Left ventricle myocardium inferior (tissue), 1 donor: ENCODE results near the gene COL4A2. TPM values are rescaled to one million over a fixed set of nuclear protein-coding genes. Genes with fewer than 3 reads are reported as not detected.

Source experiments
- DNase-seq: peaks from one replicate; pipeline ENCODE4 v3.0.0-alpha.2; 2020
- H3K27ac ChIP-seq: fragments of 200-600 bp; replicated peaks from 2 replicates; pipeline ENCODE4 v1.8.0; 2021
- H3K27me3 ChIP-seq: fragments of 200-600 bp; 2 replicates; pipeline ENCODE4 v1.8.0; 2021; ENCODE audit warnings: low read depth
- H3K36me3 ChIP-seq: fragments of 200-600 bp; 2 replicates; pipeline ENCODE4 v1.8.0; 2021
- H3K4me1 ChIP-seq: fragments of 200-600 bp; 2 replicates; pipeline ENCODE4 v1.8.0; 2021
- H3K4me3 ChIP-seq: fragments of 200-600 bp; 2 replicates; pipeline ENCODE4 v1.8.0; 2021; ENCODE audit warnings: mild to moderate bottlenecking, moderate library complexity
- H3K9me3 ChIP-seq: fragments of 200-600 bp; replicated peaks from 2 replicates; pipeline ENCODE4 v1.8.0; 2021
- intact Hi-C: fragments of 100-400 bp; cut with micrococcal nuclease; formaldehyde crosslinking; loops from one replicate; pipeline ENCODE4 v1.11.0; 2022
- total RNA-seq: library from RNA; stranded (reverse); fragmentation: NEBNext Ultra II Directional; extraction: Animal tissue kit (Norgen Biotek cat#: 25700); gene quantifications from one replicate; pipeline ENCODE4 v1.2.1, GENCODE V29; 2021
- TF ChIP-seq, protein P1 (sequence below): fragments of 200-600 bp; IDR thresholded peaks from 2 replicates; pipeline ENCODE4 v1.8.0; 2021; ENCODE audit warnings: antibody characterized with exemption, mild to moderate bottlenecking, borderline replicate concordance
- donor health status: DM: no; HTN: yes; CAD: no; lungs with severe emphysema.

COL4A2 gene
- total RNA-seq, 1 donor from 2014 or later, result 117 TPM

DNA sequence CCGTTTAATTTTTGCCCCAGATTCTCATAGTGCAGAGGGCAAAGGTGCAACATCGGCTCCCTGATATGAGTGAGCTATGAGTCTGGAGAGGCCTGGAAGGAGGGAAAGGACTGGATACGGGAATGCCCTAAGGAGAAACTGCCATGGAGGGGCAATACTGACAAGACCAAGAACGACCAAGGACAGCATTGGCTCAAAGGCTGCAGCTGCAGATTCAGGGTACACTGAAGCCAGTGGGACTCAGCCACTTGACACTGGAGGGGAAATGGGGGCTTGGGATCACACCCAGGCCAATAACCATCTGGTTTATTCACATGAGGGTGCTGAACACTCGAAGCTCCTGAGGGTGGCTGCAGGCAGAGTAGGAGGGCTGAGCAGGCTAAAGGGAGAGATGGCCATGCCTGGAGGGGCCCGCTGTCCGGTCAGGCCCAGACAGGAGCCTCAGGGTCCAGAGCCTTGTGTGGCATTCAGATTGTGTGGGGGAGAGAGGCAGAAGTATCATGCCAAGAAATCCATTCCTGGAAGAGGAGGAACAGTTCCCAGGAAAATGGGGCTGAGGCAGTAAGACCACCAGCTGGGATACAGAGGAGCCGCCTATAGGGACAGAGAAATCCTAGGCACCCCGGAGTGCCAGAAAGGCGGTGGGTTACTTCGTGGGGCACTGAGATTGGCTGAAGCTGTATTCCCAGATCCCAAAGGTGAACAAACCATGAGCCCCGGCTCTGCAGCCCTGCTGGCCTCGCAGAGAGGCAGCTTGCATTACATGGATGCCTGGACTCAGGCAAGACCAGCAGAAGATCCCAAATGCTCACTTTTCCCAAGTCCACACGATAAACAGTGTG is 20.9 kb upstream of the COL4A2 start:
- H3K27ac ChIP-seq, result peak overlapping the region; percentile 82
- H3K9me3 ChIP-seq, result no peaks in the 10 kb centered on the region
- H3K27me3 ChIP-seq, result no peaks in the 10 kb centered on the region
- intact Hi-C loops, result no loop called here
- peaks cover 25% of the 10 kb centered on the region for H3K36me3 ChIP-seq
- no peak overlapping the region for H3K4me3 ChIP-seq
- H3K4me1 ChIP-seq, result peaks cover 88% of the 10 kb centered on the region
- TF ChIP-seq, protein P1, sequence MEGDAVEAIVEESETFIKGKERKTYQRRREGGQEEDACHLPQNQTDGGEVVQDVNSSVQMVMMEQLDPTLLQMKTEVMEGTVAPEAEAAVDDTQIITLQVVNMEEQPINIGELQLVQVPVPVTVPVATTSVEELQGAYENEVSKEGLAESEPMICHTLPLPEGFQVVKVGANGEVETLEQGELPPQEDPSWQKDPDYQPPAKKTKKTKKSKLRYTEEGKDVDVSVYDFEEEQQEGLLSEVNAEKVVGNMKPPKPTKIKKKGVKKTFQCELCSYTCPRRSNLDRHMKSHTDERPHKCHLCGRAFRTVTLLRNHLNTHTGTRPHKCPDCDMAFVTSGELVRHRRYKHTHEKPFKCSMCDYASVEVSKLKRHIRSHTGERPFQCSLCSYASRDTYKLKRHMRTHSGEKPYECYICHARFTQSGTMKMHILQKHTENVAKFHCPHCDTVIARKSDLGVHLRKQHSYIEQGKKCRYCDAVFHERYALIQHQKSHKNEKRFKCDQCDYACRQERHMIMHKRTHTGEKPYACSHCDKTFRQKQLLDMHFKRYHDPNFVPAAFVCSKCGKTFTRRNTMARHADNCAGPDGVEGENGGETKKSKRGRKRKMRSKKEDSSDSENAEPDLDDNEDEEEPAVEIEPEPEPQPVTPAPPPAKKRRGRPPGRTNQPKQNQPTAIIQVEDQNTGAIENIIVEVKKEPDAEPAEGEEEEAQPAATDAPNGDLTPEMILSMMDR, result no peak
- no peak for DNase-seq

DNA sequence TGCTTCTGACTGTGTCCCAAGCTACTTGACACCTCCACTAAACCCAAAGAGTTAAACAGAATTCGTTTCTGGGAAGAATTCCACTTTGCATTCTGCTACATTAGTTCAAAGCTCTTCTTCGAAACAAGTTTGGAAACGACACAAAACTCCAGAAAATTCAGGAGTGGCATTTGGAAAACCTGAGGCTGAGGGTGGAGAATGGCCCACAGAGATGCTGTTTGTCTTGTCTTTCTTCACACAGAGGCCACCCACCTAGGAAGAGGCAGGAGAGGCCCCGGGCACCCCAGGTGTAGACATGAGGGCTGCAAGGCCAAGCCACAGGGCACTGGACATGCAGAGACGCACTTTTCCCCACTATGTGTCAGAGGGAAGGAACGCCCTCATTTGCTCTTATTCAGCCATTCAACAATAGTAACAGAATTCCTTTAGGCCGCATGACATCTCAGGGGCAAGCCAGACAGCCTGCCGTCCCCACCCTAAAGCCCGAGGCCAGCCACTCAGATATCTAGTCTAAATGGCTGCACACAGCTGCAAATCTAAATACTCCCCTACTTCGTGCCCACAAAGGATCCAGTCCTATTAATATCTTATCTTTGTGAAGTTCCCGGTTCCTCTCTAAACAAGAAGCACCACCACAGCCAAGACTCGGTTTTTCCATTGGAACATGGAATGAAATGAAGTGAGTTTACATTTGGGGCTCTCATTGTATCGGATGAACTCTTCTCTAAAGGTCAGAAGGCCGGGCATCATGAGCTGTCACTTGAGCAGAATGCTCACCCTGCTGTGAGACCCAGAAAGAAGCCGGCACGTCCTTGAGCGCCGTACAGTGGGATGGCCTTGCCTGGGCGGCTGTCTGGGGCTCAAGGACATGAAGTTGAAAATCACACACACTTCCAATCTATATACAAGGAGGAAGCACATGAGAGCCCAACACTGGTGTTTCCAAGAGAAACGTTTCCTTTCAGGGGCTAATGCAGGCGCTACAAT is 20.0 kb upstream of the COL4A2 start:
- Histone ChIP-seq H3K4me1 (peaks cover 88% of the 10 kb centered on the region), H3K4me3 (no peak overlapping the region), H3K27ac (peak overlapping the region; percentile 82), H3K9me3 (no peaks in the 10 kb centered on the region), H3K27me3 (no peaks in the 10 kb centered on the region), H3K36me3 (peaks cover 25% of the 10 kb centered on the region)
- intact Hi-C loops, result no loop called here
- no peak for DNase-seq
- TF ChIP-seq, protein P1, result no peak

DNA sequence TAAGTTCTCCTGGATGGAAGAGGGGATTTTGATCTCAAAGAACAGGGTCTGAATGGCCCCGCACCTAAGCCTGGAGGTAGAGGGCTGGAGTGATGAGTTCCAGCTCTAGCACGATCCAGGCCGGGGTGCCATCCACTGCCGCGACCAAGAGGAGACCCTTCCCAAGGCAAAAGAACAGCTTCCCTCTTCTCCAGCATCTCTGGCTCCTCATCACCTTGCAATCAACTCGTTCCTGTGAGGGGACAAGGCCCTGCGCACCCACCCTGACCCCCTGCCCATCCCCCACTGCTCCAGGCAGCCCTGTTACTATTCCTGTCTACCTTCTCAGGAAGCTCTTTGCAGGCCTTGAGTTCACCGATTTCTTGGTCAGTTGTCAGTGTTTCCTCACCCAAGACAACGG is 17.9 kb upstream of the COL4A2 start:
- Histone ChIP-seq H3K9me3 (no peaks in the 10 kb centered on the region), H3K27me3 (no peaks in the 10 kb centered on the region), H3K4me3 (no peak overlapping the region), H3K36me3 (peaks cover 25% of the 10 kb centered on the region), H3K27ac (no peak overlapping the region), H3K4me1 (peaks cover 88% of the 10 kb centered on the region)
- no peak for DNase-seq
- intact Hi-C loops, result no loop called here
- TF ChIP-seq, protein P1, result no peak

DNA sequence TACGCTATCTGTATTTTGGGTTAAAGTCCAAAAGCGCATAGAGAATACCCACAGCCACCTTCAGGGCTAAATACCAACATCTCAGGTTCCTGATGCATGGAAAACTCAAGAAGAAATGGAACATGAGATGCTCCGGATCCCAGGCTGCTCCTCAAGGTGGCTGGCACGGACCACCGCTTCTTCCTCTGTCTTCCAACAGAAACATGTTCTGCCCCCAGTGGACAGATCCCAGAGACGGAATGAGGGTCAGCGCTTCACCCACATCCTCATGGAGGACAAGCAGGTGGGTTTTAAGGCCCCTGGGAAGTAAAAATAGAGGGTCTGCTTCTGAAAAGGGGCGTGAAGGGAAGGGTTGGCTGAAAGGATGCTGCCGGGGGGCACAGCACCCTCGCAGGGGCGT is 17.4 kb upstream of the COL4A2 start:
- Histone ChIP-seq H3K4me1 (peaks cover 88% of the 10 kb centered on the region), H3K36me3 (peaks cover 25% of the 10 kb centered on the region), H3K9me3 (no peaks in the 10 kb centered on the region), H3K27me3 (no peaks in the 10 kb centered on the region), H3K27ac (no peak overlapping the region), H3K4me3 (no peak overlapping the region)
- no peak for DNase-seq
- intact Hi-C loops, result no loop called here
- TF ChIP-seq, protein P1, result no peak

DNA sequence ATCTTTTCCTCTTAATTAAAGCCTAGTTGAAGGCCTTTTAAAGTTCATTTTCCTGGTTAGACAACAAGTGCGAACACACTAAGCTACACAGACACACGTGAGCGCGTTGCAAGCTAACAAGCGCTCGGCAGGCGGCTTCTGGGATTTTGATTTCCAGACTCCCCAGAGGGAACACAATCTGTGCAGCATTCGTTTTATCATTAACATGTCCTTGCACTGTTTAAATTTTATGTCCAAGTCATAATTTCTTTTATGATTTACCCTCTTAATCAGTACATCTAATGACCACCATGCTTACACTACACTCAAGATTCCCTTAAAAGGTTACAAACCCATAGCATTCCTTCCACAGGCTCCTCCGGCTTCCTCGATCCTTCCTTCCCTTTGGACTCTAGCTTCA is 16.9 kb upstream of the COL4A2 start:
- H3K36me3 ChIP-seq, result peaks cover 25% of the 10 kb centered on the region
- intact Hi-C loops, result no loop called here
- H3K27ac ChIP-seq, result peak overlapping the region; percentile 4
- H3K27me3 ChIP-seq, result no peaks in the 10 kb centered on the region
- no peak for DNase-seq
- H3K9me3 ChIP-seq, result no peaks in the 10 kb centered on the region
- TF ChIP-seq, protein P1, result no peak
- H3K4me3 ChIP-seq, result no peak overlapping the region
- H3K4me1 ChIP-seq, result peaks cover 88% of the 10 kb centered on the region
